H1 (cell line): ENCODE measurements around the gene IPO13. TPM values are rescaled to one million over a fixed set of nuclear protein-coding genes. Genes with fewer than 3 reads are reported as not detected.

ENCODE experiments used
- ATF2 ChIP-seq: IDR thresholded peaks from 2 replicates; pipeline ENCODE4 v1.6.1; 2012; ENCODE audit warnings: low read length, inconsistent platforms
- CHD1 ChIP-seq: IDR thresholded peaks from 2 replicates; pipeline ENCODE4 v1.6.1; 2012; ENCODE audit warnings: low read depth, low read length, improper control_type of control experiment
- FOSL1 ChIP-seq: IDR thresholded peaks from 2 replicates; pipeline ENCODE4 v1.6.1; 2011; ENCODE audit warnings: mild to moderate bottlenecking, low read depth, low read length, moderate library complexity; ENCODE audit not compliant: insufficient read depth
- PHF8 ChIP-seq: fragments of 200-600 bp; sonication (generic); conservative IDR thresholded peaks from 2 replicates; pipeline ENCODE4 v1.7.1; 2012; ENCODE audit warnings: low read depth, mild to moderate bottlenecking, inconsistent platforms, low read length, moderate library complexity
- SIX5 ChIP-seq: IDR thresholded peaks from 2 replicates; pipeline ENCODE4 v1.6.1; 2011; ENCODE audit warnings: mild to moderate bottlenecking, low read depth, low read length
- SP4 ChIP-seq: IDR thresholded peaks from 2 replicates; pipeline ENCODE4 v1.6.1; 2012; ENCODE audit warnings: low read length, inconsistent platforms
- USF2 ChIP-seq: IDR thresholded peaks from 2 replicates; pipeline ENCODE4 v1.6.1; 2011; ENCODE audit warnings: low read length, improper control_type of control experiment
- YY1 ChIP-seq: IDR thresholded peaks from 2 replicates; pipeline ENCODE4 v1.6.1; 2011; ENCODE audit warnings: low read depth, mild to moderate bottlenecking, low read length
- polyA plus RNA-seq, 7 experiments: library from polyadenylated mRNA; depleted of rRNA in 3 of 7; stranded (reverse) in 5 of 7; unstranded in 2 of 7; fragments of >200 nt in 5 of 7; fragments of 200-250 nt in 2 of 7; gene quantifications; 1 replicate in 5 of 7; 2 replicates in 1 of 7; 4 replicates in 1 of 7; pipeline versions ENCODE4 v1.2.1 to v1.2.3, GENCODE V29; 2011 to 2013; ENCODE audit warnings: missing spikeins in 2 of 7, mixed read lengths in 2 of 7
- total RNA-seq: library from RNA; stranded (reverse); fragmentation: NEBNext Ultra II Directional; extraction: Animal tissue kit (Norgen Biotek cat#: 25700); gene quantifications from 2 replicates; pipeline ENCODE4 v1.2.1, GENCODE V29; 2021

The IPO13 gene
- total and polyA plus RNA-seq, 2 of the 8 experiments (the other 6 are each of a cell fraction or from before 2014, with no cell fraction given), result 23.0 to 27.0 TPM

GRCh38 chr1:43908226-43908625 lies 38.5 kb upstream of the IPO13 start (continued):
- TF ChIP-seq FOSL1 (no peak), CHD1 (no peak), ATF2 (no peak), USF2 (no peak), YY1 (no peak), SP4 (no peak), SIX5 (no peak), PHF8 (no peak)
- TF ChIP-seq, all 59 proteins: peak for 0
